ENCODE results near the gene IL2RA.

GRCh38 chr10:6092731-6093130 lies 30.6 kb upstream of the IL2RA start:
- TF ChIP-seq CTCF (IDR thresholded peaks at IDR 0.05 in 2 of 3, conservative IDR thresholded peaks at IDR 0.05 in 1 of 3; ENCODE audit: borderline replicate concordance in 1 of 3, insufficient read depth in 1 of 3, low read depth in 2 of 3, low read length in 2 of 3) (no peak), RAD21 (IDR thresholded peaks at IDR 0.05; ENCODE audit: low read depth) (no peak), POLR2A (IDR thresholded peaks at IDR 0.05; ENCODE audit: borderline replicate concordance, extremely low read depth, insufficient read depth, insufficient read length) (no peak), FOSL1 (IDR thresholded peaks at IDR 0.05; ENCODE audit: low read depth) (no peak), ZFX (IDR thresholded peaks at IDR 0.05) (no peak), JUND (IDR thresholded peaks at IDR 0.05) (no peak), EZH2 (IDR thresholded peaks at IDR 0.05) (no peak)

All from HCT116 (cell line).